SU-DHL-6 (cell line): Measurements from ENCODE around the gene SBNO2.

Experiments used
- CTCF ChIP-seq: fragments of 200-600 bp; sonication (generic); IDR thresholded peaks from one replicate; pipeline ENCODE4 v1.5.1; 2017; ENCODE audit warnings: antibody characterized with exemption, mild to moderate bottlenecking, low read length, moderate library complexity; ENCODE audit not compliant: insufficient read depth, poor library complexity, severe bottlenecking
- EZH2phosphoT487 ChIP-seq: fragments of 200-600 bp; sonication (generic), shearing (Covaris generic); conservative IDR thresholded peaks from 2 replicates; pipeline ENCODE4 v1.6.1; 2018; ENCODE audit warnings: mild to moderate bottlenecking, antibody characterized with exemption, low read length, moderate library complexity, mixed read lengths

DNA sequence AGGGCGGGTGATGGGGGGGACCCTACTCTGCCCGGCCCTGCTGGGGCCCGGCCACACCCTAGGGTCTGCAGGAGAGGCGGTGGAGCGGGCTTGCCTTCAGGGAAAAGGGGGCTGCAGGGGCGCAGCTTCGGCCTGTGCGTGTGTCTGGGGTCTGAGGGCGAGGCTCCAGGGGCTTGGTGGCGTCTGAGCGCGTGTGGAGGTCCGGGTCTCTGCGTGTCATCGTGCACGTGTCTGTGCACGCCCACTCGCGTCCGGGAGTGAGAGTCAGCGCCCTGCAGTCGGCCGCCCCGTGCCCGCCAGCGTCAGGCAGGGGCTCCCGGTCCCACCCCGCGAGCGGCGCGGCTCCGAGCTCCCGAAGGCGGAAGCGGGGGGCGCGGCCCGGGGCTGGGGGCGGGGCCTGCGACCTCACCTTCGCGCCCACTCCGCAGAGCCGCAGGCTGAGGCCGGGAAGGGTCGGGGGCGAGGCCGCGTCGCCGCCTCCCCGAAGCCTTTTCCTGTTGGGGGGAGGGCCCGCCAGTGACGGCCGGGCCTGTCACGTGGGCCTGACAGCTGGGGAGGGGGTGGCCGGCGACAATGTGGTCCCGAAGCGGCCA lies 107.2 kb downstream of the SBNO2 start, which contains the start of gene ARHGAP45:
- TF ChIP-seq CTCF = no peak
- no peak for TF ChIP-seq EZH2phosphoT487
